SK-N-SH (cell line): ENCODE measurements around the gene DAGLA. TPM values are rescaled to one million over a fixed set of nuclear protein-coding genes. Genes with fewer than 3 reads are reported as not detected.

Experiments
- CTCF ChIA-PET: fragments of 300-600, 350-600 bp; formaldehyde crosslinking; extraction: SDS; loops from one replicate; lab custom pipeline; 2021; lab: Yijun Ruan, JAX
- POLR2A ChIA-PET: fragments of 350-600 bp; sonication (Branson Sonifier 250); formaldehyde crosslinking; extraction: SDS; loops from one replicate; lab custom pipeline; 2020; ENCODE audit warnings: antibody characterized with exemption, inconsistent platforms; lab: Yijun Ruan, JAX
- DNase-seq: peaks from one replicate; pipeline ENCODE4 v3.0.0; 2012
- H2AFZ ChIP-seq: fragments of 200-600 bp; sonication (generic); 2 replicates; pipeline ENCODE4 v1.8.1; 2016; ENCODE audit warnings: antibody characterized with exemption, mild to moderate bottlenecking, low read depth
- H3F3A ChIP-seq: fragments of 200-600 bp; sonication (generic); replicated peaks from 2 replicates; pipeline ENCODE3; 2016; ENCODE audit warnings: antibody characterized with exemption, mild to moderate bottlenecking; ENCODE audit not compliant: insufficient read depth
- H3K27ac ChIP-seq, 2 experiments: fragments of 200-500 bp in 1 of 2; fragments of 200-600 bp in 1 of 2; sonication (Bioruptor generic) in 1 of 2; sonication (generic), shearing (Covaris generic) in 1 of 2; 2 replicates each; pipeline versions ENCODE4 v1.5.1 to v1.6.1; 2014 to 2016; ENCODE audit warnings: low read depth in 2 of 2, inconsistent platforms in 1 of 2, low read length in 1 of 2, mild to moderate bottlenecking in 1 of 2, mixed read lengths in 1 of 2
- H3K27me3 ChIP-seq: fragments of 200-600 bp; sonication (generic), shearing (Covaris generic); 2 replicates; pipeline ENCODE4 v1.6.1; 2016; ENCODE audit warnings: mixed run types; ENCODE audit not compliant: insufficient read depth
- H3K36me3 ChIP-seq, 2 experiments: fragments of 200-500 bp in 1 of 2; fragments of 200-600 bp in 1 of 2; sonication (Bioruptor generic) in 1 of 2; sonication (generic) in 1 of 2; replicated peaks in 1 of 2; 2 replicates each; pipeline versions ENCODE3 to v1.5.1; 2014 to 2016; ENCODE audit warnings: low read length in 1 of 2, mild to moderate bottlenecking in 1 of 2; ENCODE audit not compliant: insufficient read depth in 2 of 2, control insufficient read depth in 1 of 2
- H3K4me1 ChIP-seq, 2 experiments: fragments of 200-500 bp in 1 of 2; fragments of 200-600 bp in 1 of 2; sonication (Bioruptor generic) in 1 of 2; sonication (generic), shearing (Covaris generic) in 1 of 2; 2 replicates each; pipeline versions ENCODE4 v1.5.1 to v1.6.1; 2014 to 2016; ENCODE audit warnings: low read depth in 1 of 2, low read length in 1 of 2, mixed run types in 1 of 2; ENCODE audit not compliant: insufficient read depth in 2 of 2, control insufficient read depth in 1 of 2
- H3K4me2 ChIP-seq: fragments of 200-600 bp; sonication (generic), shearing (Covaris generic); 2 replicates; pipeline ENCODE4 v1.6.1; 2017; ENCODE audit warnings: mixed run types
- H3K4me3 ChIP-seq, 2 experiments: fragments of 200-500 bp in 1 of 2; fragments of 200-600 bp in 1 of 2; sonication (Bioruptor generic) in 1 of 2; sonication (generic), shearing (Covaris generic) in 1 of 2; 2 replicates each; pipeline versions ENCODE4 v1.5.1 to v1.8.1; 2014 to 2016; ENCODE audit warnings: low read depth in 2 of 2, inconsistent platforms in 1 of 2, low read length in 1 of 2, mild to moderate bottlenecking in 1 of 2, mixed read lengths in 1 of 2, moderate library complexity in 1 of 2
- H3K79me2 ChIP-seq: fragments of 200-600 bp; sonication (generic); 2 replicates; pipeline ENCODE4 v1.8.1; 2017; ENCODE audit warnings: mild to moderate bottlenecking; ENCODE audit not compliant: insufficient read depth
- H3K9ac ChIP-seq: fragments of 200-600 bp; sonication (generic); 2 replicates; pipeline ENCODE4 v1.6.1; 2017; ENCODE audit warnings: mixed run types
- H3K9me2 ChIP-seq: fragments of 200-600 bp; sonication (generic); 2 replicates; pipeline ENCODE4 v1.6.1; 2017; ENCODE audit warnings: mixed run types
- H3K9me3 ChIP-seq: fragments of 200-600 bp; sonication (generic); 2 replicates; pipeline ENCODE4 v1.6.1; 2017; ENCODE audit warnings: mixed run types, mild to moderate bottlenecking, moderate library complexity
- H4K20me1 ChIP-seq: fragments of 200-600 bp; sonication (generic); 2 replicates; pipeline ENCODE4 v1.6.1; 2017; ENCODE audit warnings: mild to moderate bottlenecking, mixed run types; ENCODE audit not compliant: insufficient read depth
- CTCF ChIP-seq: fragments of 200-600 bp; sonication (generic); IDR thresholded peaks from 2 replicates; pipeline ENCODE4 v1.6.1; 2017; ENCODE audit warnings: antibody characterized with exemption, mild to moderate bottlenecking, moderate library complexity
- GABPA ChIP-seq: IDR thresholded peaks from 2 replicates; pipeline ENCODE4 v1.4.0; 2012; ENCODE audit warnings: low read depth, mild to moderate bottlenecking
- NRF1 ChIP-seq: IDR thresholded peaks from 2 replicates; pipeline ENCODE4 v1.6.1; 2012; ENCODE audit warnings: low read depth, mild to moderate bottlenecking, low read length
- POLR2AphosphoS5 ChIP-seq: IDR thresholded peaks from 2 replicates; pipeline ENCODE4 v1.6.1; 2012; ENCODE audit warnings: low read depth, low read length
- RAD21 ChIP-seq: IDR thresholded peaks from 2 replicates; pipeline ENCODE4 v1.6.1; 2012; ENCODE audit warnings: mild to moderate bottlenecking, low read length
- RCOR1 ChIP-seq: fragments of 150-350 bp; IDR thresholded peaks from 2 replicates; pipeline ENCODE4 v1.6.1; 2017; ENCODE audit warnings: antibody characterized with exemption, low read length
- RFX5 ChIP-seq: IDR thresholded peaks from 2 replicates; pipeline ENCODE4 v1.6.1; 2012; ENCODE audit warnings: mild to moderate bottlenecking, improper control_type of control experiment, low read length
- SIN3A ChIP-seq: IDR thresholded peaks from 2 replicates; pipeline ENCODE4 v1.6.1; 2012; ENCODE audit warnings: low read depth, mild to moderate bottlenecking, low read length, moderate library complexity, borderline replicate concordance
- SMC3 ChIP-seq: IDR thresholded peaks from 2 replicates; pipeline ENCODE4 v1.6.1; 2012; ENCODE audit warnings: low read depth, low read length, improper control_type of control experiment
- TCF12 ChIP-seq: IDR thresholded peaks from 2 replicates; pipeline ENCODE4 v1.4.0; 2012
- WGBS: methylation state at CpG from one replicate; pipeline ENCODE4 v1.1.6; 2017; ENCODE audit warnings: low lambda C conversion rate; 5-methylcytosine and 5-hydroxymethylcytosine counted together
- polyA plus RNA-seq, 3 experiments: library from polyadenylated mRNA; depleted of rRNA; stranded (reverse); fragments of >200 nt; gene quantifications; 2 replicates each; pipeline ENCODE4 v1.2.3, GENCODE V29; 2012
- TF ChIP-seq, protein P1 (sequence below): IDR thresholded peaks from 2 replicates; pipeline ENCODE4 v1.6.1; 2012; ENCODE audit warnings: mild to moderate bottlenecking, low read depth, low read length, moderate library complexity
- TF ChIP-seq, protein P2 (sequence below): IDR thresholded peaks from 2 replicates; pipeline ENCODE4; 2012

The DAGLA gene
- 2.7 and 3.3 TPM in 2 replicates for polyA plus RNA-seq (2012; rRNA removed)
- polyA plus RNA-seq (2012; cell fraction: cytosol; rRNA removed) = 1.2 and 2.2 TPM in 2 replicates
- polyA plus RNA-seq (2012; cell fraction: nucleus; rRNA removed) = 7.1 and 8.6 TPM in 2 replicates

DNA sequence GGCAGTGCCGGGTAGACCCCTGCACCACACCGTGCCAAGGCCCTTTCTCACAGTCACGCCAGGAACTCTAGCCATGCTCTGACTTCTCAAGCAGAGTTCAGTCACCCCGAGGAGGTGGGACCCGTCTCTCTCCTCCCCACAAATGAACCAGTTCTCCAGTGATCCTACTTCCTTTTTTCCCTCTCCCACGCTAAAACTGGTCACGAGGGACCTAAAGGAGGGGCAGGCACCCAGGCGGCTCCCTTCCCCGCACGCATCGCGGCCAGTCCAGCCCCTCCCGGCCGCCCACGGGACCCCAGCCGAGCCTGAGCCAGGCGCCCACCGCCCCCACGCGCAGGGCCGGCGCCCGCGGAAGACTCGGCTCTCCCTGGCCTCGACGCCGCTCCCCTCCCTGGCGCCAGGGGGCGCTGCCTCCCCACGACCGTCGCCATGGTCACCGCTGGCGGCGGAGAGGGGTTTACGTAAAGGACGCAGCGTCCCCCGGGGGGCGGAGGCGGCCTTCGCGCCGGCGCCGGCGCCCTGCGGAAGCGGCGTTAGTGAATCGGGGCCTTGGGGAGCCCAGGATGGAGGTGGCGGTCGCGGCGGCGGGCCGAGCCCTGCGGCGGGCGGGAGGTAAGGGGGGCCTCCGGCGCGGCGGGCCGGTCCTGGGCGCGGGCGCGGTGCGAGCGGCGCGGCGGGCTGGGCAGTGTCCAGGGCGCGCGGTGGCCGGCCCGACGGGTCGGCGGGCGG, at the start of gene DAGLA:
TSS of gene DAGLA (plus strand) at position 499 of the 729 bp plus-strand sequence. CDS start 39,765 bp downstream, outside the sequence.
- WGBS = 7% methylated on average over 16 of the region's 84 CpGs
- DNase-seq = peak; percentile 99

More for the DNA sequence above, at the start of gene DAGLA:
- no peaks in the 10 kb centered on the region for H3F3A ChIP-seq
- no peaks in the 10 kb centered on the region for H3K79me2 ChIP-seq
- no peak within 1 kb of the TSS for H3K27ac ChIP-seq
- H3K36me3 ChIP-seq = no peaks in the 10 kb centered on the region
- peaks cover 0 to 14% of the 10 kb centered on the region in 2 experiments; a peak in 1 of 4 replicates for H3K4me1 ChIP-seq
- peaks cover 19% of the 10 kb centered on the region; the same call in 1 of the 2 replicates for H3K27me3 ChIP-seq
- H2AFZ ChIP-seq = peak within 1 kb of the TSS; percentile 81; the same call in 1 of the 2 replicates
- H3K4me3 ChIP-seq = peak within 1 kb of the TSS; percentile 59 to 63
- H3K4me2 ChIP-seq = peak within 1 kb of the TSS; percentile 83
- no peak for TF ChIP-seq TCF12
- TF ChIP-seq, protein P1, sequence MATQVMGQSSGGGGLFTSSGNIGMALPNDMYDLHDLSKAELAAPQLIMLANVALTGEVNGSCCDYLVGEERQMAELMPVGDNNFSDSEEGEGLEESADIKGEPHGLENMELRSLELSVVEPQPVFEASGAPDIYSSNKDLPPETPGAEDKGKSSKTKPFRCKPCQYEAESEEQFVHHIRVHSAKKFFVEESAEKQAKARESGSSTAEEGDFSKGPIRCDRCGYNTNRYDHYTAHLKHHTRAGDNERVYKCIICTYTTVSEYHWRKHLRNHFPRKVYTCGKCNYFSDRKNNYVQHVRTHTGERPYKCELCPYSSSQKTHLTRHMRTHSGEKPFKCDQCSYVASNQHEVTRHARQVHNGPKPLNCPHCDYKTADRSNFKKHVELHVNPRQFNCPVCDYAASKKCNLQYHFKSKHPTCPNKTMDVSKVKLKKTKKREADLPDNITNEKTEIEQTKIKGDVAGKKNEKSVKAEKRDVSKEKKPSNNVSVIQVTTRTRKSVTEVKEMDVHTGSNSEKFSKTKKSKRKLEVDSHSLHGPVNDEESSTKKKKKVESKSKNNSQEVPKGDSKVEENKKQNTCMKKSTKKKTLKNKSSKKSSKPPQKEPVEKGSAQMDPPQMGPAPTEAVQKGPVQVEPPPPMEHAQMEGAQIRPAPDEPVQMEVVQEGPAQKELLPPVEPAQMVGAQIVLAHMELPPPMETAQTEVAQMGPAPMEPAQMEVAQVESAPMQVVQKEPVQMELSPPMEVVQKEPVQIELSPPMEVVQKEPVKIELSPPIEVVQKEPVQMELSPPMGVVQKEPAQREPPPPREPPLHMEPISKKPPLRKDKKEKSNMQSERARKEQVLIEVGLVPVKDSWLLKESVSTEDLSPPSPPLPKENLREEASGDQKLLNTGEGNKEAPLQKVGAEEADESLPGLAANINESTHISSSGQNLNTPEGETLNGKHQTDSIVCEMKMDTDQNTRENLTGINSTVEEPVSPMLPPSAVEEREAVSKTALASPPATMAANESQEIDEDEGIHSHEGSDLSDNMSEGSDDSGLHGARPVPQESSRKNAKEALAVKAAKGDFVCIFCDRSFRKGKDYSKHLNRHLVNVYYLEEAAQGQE = no peak
- TF ChIP-seq NRF1 = peak; percentile 43
- TF ChIP-seq GABPA = no peak
- TF ChIP-seq RAD21 = peak; percentile 64
- TF ChIP-seq, protein P2, sequence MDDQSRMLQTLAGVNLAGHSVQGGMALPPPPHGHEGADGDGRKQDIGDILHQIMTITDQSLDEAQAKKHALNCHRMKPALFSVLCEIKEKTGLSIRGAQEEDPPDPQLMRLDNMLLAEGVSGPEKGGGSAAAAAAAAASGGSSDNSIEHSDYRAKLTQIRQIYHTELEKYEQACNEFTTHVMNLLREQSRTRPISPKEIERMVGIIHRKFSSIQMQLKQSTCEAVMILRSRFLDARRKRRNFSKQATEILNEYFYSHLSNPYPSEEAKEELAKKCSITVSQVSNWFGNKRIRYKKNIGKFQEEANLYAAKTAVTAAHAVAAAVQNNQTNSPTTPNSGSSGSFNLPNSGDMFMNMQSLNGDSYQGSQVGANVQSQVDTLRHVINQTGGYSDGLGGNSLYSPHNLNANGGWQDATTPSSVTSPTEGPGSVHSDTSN = no peak
- 0 out of 2 replicates have a peak, but pooled peaks have one; percentile 16 for TF ChIP-seq POLR2AphosphoS5
- TF ChIP-seq SMC3 = peak; percentile 83
- no peak for TF ChIP-seq SIN3A
- TF ChIP-seq CTCF = peak; percentile 71
- TF ChIP-seq RFX5 = no peak
- no peak for TF ChIP-seq RCOR1
- H3K9me3 ChIP-seq = no peaks in the 10 kb centered on the region
- H3K9ac ChIP-seq = peak within 1 kb of the TSS; percentile 40; the same call in 1 of the 2 replicates
- H3K9me2 ChIP-seq = no peaks in the 10 kb centered on the region
- CTCF ChIA-PET = interaction anchor here (0.8 to 5.5 kb wide), 18 partner anchors 11 to 245 kb away, joined by 3 to 53 read pairs (median 4); no protein-coding TSS in a partner anchor
- POLR2A ChIA-PET = interaction anchor here (1.2 kb wide), 1 partner anchor 39 kb away, joined by 3 read pairs; no protein-coding TSS in a partner anchor
- no peaks in the 10 kb centered on the region for H4K20me1 ChIP-seq
